Activated naive CD4-positive, alpha-beta T cell (primary cell): ENCODE data around the gene EMID1.

Experiments
- DNase-seq, 4 experiments: peaks; one replicate each; lab custom pipeline; 2025; lab: John Stamatoyannopoulos, UW

The EMID1 gene

DNA sequence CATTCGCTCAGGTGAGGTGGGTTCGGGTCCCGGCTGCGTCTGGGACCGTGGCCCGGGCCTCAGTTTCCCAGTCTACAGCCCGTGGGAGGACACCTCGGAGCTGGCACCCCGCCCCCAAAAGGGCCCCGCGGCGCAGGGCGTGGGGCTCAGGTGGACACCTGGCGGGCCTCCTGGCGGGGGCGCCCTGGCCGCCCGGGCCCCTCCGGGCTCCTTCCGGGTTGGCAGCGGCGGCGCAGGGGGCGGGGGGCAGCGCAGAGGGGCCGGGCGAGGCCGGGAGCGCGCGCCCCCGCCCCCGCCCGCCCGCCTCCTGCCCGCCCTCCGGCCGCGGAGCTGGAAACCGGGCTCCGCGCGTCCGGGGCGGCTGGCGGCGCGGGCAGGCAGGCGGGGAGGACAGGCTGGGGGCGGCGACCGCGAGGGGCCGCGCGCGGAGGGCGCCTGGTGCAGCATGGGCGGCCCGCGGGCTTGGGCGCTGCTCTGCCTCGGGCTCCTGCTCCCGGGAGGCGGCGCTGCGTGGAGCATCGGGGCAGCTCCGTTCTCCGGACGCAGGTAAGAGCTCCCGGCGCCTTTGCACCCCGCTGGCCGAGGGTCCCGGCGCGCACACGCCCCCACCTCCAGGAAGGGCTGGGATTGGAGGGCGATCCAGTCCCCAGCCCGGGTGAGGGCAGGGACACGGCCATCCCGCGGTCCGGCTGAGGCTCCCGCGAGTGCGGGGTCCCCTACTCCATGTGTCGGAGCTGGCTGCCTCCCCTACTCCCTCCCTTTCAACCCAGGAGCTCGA is at the start of gene EMID1:
EMID1 (plus strand) TSS at position 303 of the 778 bp plus-strand sequence; CDS start at position 446, 143 bp downstream.
- DNase-seq = no peak

DNA sequence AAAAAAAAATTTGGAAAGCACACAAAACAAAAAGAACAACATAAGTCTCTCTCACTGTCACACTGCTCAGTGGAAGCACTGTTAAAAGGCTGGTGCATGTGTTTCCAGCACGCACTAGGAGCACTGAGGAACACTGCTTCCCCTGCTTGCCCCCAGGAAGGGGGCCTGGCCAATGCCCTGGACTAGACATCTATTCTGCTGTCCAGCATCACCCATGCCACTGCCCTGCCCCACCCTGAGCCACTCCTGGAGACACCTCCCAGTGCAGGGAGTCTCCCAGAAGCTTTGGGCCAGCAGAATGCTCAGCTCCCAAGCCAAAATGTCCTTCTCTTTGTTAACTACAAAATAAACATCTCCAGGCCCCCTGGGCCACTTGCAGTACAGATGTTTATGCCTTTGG is 49.7 kb upstream of the EMID1 start:
- no peak for DNase-seq

DNA sequence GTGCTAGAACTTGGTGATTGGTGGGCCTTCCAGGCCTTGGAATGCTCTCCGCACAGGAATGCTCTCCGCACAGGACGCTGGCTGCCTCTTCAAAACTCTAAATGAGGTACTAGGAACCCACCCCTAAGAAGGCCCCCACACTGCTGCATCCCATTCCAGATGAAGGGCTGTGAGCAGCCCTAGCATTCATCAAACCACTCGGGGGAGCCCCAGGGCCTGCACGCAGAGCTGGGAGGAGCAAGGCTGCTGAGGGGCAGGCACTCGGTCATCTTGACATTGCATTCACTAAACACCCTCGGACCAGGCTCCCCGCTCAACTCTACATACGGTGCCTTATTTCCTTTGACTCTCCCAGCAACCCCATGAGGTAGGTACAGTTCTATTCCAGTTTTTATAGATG is 49.2 kb upstream of the EMID1 start:
- DNase-seq = no peak

DNA sequence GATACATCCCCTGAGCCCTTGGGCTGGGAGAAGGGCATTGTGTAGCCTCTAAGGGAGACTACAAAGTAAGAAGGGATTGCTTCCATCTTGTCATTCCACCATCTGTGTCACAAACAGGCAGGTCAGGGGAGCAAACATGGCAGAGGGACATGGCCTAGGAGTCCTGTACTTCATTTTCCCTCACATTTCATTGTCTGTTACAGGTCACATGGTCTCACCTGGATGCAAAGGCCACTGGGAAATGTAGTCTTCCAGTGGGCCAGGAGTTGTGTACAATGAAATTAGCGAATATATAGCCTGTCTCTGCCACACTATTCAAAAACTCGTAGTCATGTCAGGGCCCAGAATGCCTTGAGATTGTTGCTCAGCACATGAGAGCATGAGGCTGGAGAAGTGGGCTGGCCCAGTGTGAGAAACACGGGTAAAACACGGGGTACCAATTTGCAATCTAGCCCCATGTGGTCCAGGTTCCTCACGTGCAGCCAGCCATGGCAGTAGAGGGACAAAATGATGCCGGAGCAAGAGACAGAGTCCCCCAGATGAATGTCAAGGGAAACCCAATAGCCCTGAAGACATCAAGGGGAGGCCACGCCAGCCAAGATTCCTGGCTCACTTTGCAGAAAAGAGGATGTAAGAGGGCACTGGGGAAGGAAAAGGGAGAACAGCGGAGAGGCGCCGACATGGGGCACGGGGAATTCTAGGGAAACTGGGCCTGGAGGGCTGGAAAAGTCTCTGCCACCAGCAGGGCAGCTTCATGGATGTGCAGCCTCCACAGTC is 47.7 kb upstream of the EMID1 start:
- no peak for DNase-seq

DNA sequence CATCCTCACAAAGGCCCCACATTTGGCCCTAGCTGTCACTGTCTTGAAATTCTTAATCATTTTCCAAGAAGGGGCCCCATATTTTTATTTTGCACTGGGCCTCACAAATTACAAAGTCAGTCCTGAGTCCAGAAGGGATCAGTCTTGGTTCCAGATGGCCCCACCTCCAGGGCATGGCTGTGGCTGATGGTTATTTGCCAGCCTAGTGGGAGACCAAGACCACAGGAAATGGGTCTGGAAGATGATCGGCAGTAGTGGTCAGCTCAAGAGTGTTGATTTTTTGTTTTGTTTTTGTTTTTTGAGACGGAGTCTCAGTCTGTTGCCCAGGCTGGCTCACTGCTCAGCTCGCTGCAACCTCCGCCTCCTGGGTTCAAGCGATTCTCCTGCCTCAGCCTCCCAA is 47.1 kb upstream of the EMID1 start:
- DNase-seq = no peak

DNA sequence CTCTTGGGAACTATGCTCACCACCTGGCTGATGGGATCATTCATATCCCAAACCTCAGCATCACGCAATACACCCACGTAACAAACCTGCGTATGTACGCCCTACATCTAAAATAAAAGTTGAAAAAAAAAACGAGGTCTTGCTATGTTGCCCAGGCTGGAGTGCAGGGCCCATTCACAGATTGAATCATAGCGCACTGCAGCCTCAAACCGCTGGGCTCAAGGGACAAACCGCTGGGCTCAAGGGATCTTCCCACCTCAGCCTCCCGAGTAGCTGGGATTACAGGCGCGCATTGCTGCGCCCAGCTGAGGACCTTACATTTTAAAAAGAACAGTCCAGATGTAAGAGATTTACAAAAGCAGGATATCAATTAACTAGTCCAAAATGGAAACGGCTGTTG is 41.9 kb upstream of the EMID1 start:
- DNase-seq = no peak

DNA sequence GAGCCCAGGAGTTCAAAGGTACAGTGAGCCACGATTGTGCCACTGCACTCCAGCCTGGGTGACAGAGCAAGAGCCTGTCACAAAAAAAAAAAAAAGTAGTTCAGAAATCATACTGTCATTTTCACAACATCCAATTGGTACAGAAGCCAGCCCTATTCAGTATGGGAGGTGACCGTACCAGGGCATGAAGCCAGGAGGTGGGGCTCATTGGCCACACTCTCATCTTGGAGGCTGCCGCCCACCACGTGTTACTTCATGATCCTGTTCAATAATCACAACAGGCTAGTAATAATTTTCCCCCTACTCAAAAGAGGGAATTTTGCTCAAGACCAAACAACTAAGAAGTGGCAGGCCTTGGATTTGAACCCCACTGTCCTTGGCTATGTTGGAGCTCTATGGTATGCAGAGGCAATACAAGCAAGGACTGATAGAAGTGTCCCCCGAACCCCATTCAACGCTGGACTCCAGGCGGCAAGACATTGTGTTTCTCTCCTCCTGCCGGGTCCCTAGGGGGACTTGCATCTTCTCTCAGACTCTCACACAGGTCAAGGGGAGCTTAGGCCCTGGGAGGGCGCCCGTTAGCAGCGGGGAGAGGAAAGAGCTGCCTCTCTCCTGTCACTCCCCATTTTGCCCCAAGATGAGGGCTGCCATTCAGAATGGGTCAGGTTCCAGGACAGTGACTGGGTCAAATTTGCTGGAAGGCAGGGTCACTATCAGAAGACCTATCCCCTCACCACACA is 40.2 kb upstream of the EMID1 start:
- no peak for DNase-seq

DNA sequence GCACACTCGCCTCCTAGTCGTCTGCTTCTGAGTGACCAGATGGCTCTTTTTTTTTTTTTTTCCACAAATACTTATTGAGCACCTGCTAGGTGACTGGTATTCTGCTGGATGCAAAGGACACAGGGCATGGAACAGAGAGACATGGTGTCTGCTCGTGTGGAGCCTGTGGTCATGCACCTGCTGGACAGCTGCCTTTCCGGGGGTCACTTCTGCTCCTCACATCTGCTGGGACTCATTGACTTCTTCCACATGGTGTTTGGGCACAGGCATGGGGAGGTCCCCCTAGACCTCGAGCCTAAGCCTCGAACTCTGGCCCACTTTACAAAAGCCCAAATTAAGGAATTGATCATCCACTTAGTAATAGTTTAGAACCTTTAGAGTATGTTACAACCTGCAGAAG is 39.5 kb upstream of the EMID1 start:
- no peak for DNase-seq

DNA sequence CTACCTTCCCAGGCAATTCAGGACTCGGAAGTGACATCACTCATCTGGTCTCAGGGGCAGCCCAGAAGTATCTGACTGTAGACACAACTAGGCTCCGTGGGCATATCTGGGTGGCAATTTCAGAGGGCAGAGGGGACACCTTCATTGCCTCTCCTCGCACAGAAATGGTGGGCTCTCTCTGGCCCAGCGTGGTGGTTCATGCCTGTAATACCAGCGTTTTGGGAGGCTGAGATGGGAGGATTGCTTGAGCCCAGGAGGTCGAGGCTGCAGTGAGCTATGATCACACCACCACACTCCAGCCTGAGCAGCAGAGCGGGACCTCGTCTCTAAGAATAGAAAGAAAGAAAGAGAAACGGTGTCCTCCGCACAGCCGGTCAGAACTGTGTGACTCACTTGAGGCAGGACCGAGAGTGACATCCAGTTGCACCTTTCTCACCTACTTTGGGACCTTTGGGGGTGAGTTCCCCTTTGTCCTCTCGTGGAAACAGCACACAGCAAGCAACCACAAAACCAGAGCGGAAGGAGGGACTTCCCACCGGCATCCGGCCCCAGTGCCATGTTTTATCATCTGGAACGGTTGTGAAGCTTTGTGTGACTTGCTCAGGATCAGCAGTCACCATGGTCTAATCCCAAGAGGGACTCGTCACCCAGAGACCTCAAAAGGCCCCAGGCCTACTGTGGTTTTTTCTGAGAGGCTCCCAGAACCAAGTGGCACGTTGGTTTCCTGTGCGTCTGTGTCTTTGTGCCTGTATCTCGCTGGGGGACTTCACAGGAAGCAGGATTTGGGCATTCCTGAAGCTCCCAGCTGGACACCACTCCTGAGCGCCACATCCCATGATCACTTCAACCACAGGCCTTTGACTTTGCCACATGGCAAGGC is 38.4 kb upstream of the EMID1 start:
- no peak for DNase-seq

DNA sequence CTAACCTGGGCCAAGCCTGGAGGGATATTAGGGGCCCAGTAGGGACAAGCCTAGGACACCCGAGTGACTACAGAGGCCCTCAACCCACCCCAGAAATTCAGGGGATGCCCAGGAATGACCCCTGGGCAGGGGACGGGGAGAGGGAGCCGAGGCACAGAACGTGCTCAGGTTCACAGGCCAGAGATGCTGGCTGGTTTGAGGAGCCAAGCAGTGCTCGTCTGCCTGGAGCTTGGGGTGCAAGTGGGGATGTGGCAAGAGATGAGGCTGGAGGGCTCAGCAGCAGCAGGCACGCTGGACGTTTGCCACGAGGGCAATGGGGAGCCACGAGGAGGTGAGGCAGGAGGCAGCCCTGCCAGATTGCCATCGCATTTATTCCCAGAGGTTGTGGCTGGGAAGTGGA is 34.0 kb upstream of the EMID1 start:
- no peak for DNase-seq

DNA sequence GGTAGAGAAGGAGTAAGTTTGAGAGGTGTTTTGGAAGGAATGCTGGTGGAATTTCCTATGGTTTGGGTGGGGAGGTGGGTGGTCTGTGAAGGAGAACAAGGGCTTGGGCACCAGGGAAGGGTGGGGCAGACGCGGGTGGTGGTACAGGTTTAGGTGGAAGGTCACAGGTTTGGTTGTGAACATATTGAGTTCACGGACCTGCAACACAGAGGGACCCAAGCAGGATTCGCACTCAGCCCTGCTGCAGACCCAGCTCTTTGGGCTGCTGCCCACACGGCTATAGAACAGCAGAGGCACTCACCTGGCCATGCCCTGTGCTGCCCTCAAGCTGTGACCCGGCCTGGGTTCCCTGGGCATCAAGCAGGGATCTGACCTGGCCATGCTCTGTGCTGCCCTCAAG is 33.5 kb upstream of the EMID1 start:
- DNase-seq = no peak

DNA sequence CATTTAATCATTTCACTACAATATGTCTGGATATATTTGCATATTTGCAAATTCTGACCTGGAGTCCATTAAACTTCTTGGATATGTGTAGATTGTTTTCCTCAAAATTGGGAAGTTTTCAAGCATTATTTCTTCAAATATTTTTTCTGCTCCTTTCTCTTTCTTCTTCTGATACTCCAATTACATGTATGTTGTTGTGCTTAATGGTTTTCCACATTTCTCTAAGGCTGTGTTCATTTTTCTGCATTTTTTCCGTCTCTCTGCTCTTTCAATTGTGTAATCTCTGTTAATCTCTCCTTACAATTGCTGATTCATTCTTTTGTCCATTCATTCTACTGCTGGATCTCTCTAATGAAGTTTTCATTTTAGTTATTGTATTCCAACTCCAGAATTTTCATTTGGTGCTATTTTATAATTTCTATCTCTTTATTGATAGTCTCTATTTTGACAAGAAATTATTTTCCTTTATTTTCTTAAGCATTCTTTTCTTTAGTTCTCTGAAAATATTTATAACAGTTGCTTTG is 30.3 kb upstream of the EMID1 start:
- DNase-seq = no peak

DNA sequence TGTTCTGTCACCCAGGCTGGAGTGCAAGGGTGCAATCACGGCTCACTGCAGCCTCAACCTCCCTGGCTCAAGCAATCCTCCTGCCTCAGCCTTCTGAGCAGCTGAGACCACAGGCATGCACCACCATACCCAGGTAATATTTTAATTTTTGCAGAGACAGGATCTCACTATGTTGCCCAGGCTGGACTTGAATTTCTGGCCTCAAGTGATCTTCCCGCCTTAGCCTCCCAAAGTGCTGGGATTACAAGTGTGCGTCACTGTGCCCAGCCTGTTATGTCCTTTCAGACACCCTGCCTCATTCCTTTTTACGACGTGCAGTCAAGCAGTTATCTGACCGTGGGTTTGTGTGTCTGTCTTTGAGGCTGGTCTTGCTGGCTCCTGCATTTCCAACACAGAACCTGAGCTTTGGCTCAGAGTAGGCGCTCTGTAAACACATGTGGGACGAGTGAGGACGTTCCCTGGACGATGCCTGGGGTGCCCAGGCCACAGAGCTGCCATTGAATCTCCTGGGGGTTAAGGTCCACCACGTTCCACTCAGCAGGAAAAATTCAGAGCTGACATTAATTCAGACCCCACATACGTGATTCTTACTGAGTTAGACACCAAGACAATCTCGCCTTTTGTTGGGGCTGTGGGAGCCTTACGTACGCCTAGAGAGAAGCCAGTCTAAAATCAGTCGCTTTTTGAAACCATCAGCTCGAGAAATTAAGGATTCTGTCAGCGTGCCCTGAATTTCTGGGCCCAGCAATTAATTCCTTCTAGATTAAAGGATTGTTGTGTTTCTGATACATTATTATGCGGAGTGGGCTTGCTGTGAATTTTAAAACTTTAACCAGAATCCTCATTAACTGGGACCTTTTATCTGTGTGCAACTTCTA is 21.5 kb upstream of the EMID1 start:
- no peak for DNase-seq

DNA sequence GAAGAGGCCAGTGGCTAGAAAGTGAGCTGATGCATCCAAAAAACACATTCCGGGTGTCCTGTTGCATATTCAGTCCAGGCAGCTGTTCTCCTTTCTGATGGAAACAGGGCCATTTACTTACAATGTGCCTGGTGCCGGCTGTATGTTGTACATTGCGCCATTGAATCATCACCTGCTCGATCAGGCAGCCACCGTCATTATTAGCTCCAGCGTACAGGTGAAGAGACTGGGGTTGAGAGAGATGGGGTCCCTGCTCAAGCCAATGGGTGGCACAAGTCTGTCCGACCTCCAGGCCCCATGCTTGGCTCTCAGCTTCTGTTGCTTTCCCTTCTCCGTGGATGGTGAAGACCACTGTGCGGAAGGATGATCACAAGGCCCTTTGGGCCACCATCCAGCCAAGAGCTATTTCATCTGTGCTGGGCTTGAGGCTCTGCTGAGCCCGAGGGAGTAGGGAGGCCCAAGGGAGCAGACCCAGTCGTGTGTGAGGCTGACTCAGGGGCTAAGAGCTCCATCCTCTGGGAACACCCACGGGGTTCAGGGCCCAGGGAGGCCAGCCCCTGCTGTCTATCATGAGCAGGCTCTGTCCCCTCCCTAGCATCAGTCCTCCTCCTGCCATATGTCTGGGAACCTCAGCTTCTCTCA is 20.7 kb upstream of the EMID1 start:
- DNase-seq = no peak

DNA sequence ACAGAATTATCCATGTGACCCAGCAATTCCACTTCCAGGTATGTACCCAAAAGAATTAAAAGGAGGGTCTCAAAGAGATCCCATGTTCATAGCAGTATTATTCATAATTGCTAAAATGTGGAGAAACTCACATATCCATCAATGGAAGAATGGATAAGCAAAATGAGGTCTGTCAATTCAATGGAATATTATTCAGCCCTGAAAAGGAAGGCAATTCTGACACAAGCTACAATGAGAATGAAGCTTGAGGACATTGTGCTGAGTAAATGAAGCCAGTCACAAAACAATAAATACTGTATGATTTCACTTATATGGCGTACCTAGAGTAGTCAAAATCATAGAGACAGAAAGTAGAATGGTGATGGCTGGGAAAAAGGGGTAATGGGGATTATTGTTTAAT is 19.4 kb upstream of the EMID1 start:
- DNase-seq = no peak

DNA sequence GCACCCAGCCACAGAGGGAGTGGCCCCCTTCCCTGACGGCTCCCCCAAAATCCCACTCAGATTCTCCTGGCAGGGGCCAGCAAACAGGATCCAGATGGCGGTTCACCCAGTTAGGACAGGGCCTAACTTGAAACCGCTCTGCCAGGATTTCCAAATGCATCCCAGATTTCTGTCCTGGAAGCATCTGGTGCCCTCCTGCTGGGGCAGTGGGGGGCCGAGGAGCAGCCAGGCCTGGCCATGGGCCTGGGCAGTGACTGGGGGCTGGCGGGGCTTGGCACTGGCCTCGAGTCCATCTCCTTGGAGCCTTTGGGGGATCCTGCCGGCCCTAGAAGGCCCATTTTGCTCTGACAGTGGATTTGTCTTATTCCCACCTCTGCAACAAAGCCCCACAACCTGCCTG is 17.9 kb upstream of the EMID1 start:
- DNase-seq = no peak

DNA sequence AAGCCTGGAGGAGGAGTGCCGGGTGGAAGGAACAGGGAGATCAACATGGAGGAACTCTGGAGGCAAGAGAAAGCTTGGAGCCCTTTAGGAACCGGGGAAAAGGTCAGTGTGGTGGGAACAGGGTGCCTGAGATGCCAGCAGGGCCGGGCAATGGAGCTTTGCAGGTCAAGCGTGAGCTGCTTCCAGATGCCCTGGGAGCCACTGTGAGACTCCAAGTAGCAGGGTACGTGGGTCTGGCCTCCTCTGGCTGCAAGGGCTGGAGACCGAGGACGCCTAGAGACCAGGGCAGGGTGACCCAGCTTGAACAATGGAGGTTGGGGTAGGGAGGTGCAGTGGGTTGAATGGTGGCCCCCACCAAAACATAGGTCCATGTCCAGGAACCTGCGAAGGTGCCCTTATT is 15.6 kb upstream of the EMID1 start:
- DNase-seq = no peak

DNA sequence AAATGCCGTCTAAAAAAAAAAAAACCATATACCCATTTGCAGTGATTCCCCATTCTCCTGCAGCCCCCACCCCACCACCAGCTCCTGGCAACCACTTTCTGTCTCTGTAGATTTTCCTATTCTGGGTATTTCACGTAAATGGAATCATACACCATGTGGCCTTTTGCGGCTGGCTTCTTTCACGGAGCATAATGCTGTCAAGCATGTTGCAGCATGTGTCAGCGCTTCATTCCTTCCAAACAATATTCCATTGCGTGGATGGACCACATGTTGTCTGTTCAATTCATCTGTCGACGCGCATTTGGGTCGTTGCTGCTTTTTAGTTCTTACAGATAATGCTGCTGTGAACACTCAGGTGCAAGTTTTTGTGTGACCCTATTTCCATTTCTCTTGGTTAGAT is 14.8 kb upstream of the EMID1 start:
- no peak for DNase-seq

DNA sequence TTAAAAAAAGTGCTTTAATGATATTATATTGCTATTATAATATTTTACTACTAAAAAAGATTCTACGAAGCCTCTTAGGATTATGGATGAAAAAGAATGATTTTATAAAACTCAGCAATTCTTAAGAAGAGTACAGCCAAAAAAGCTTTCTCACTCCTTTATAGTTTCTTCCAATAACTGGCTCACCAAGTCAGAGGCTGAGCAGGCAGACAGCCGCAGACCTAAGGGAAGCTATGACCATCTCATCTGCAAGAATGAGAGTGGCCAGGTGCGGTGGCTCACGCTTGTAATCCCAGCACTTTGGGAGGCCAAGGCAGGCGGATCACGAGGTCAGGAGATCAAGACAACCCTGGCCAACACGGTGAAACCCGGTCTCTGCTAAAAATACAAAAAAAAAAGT is 12.7 kb upstream of the EMID1 start:
- DNase-seq = no peak

DNA sequence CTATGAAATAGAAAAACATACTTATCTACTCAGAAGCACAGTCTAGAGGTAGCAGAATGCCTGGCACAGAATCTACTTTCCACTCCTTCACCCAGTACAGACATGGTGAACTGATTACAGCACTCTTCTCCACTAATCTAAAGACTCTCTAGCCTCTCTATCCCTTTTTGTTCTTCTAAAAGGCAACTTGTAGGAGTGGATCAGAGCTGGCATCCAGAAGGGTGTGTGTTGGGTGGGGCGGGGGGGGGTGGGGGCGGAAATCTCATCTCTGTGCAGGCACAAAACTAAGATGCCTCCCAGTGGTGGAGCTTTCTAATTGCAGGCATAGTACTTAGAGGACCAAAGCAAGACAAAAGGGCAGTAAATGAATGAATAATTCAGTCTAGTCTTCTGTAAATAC is 11.5 kb upstream of the EMID1 start:
- DNase-seq = no peak
